ENCODE data around the gene AGPAT4.

The AGPAT4 gene

GRCh38 chr6:161136655-161137054 is 137.2 kb downstream of the AGPAT4 start:
- Histone ChIP-seq H3K4me3 (ENCODE audit: low read depth, low read length) (no peak overlapping the region), H3K27me3 (ENCODE audit: insufficient read depth, low read depth, severe bottlenecking) (no peaks in the 10 kb centered on the region), H3K9me3 (ENCODE audit: severe bottlenecking) (no peaks in the 10 kb centered on the region), H3K36me3 (peaks cover 6% of the 10 kb centered on the region; the same call in 1 of the 2 replicates), H3K27ac (no peak overlapping the region)
- TF ChIP-seq CTCF (IDR thresholded peaks at IDR 0.05; ENCODE audit: low read depth, low read length) = no peak
- DNase-seq = no peak

GRCh38 chr6:161135695-161136591 is 137.9 kb downstream of the AGPAT4 start:
- no peak overlapping the region for H3K27ac ChIP-seq
- no peaks in the 10 kb centered on the region for H3K9me3 ChIP-seq (ENCODE audit: severe bottlenecking)
- H3K27me3 ChIP-seq (ENCODE audit: insufficient read depth, low read depth, severe bottlenecking) = no peaks in the 10 kb centered on the region
- peaks cover 8% of the 10 kb centered on the region; the same call in 1 of the 2 replicates for H3K36me3 ChIP-seq
- H3K4me3 ChIP-seq (ENCODE audit: low read depth, low read length) = no peak overlapping the region
- DNase-seq = no peak
- TF ChIP-seq CTCF (IDR thresholded peaks at IDR 0.05; ENCODE audit: low read depth, low read length) = no peak

GRCh38 chr6:161134550-161135298 is 139.1 kb downstream of the AGPAT4 start:
- H3K36me3 ChIP-seq = peaks cover 8% of the 10 kb centered on the region
- no peak for DNase-seq
- no peaks in the 10 kb centered on the region for H3K27me3 ChIP-seq (ENCODE audit: insufficient read depth, low read depth, severe bottlenecking)
- H3K9me3 ChIP-seq (ENCODE audit: severe bottlenecking) = no peaks in the 10 kb centered on the region
- H3K27ac ChIP-seq = no peak overlapping the region
- no peak overlapping the region for H3K4me3 ChIP-seq (ENCODE audit: low read depth, low read length)
- no peak for TF ChIP-seq CTCF (IDR thresholded peaks at IDR 0.05; ENCODE audit: low read depth, low read length)

- TF ChIP-seq CTCF (IDR thresholded peaks at IDR 0.05; ENCODE audit: low read depth, low read length) = no peak
- Histone ChIP-seq H3K9me3 (ENCODE audit: severe bottlenecking) (no peaks in the 10 kb centered on the region), H3K27me3 (ENCODE audit: insufficient read depth, low read depth, severe bottlenecking) (no peaks in the 10 kb centered on the region), H3K27ac (no peak overlapping the region), H3K36me3 (peaks cover 8% of the 10 kb centered on the region), H3K4me3 (ENCODE audit: low read depth, low read length) (no peak overlapping the region)
- DNase-seq = no peak
Observed at GRCh38 chr6:161133963-161134362, 139.9 kb downstream of the AGPAT4 start.

- Histone ChIP-seq H3K9me3 (ENCODE audit: severe bottlenecking) (no peaks in the 10 kb centered on the region), H3K27ac (no peak overlapping the region), H3K27me3 (ENCODE audit: insufficient read depth, low read depth, severe bottlenecking) (no peaks in the 10 kb centered on the region), H3K4me3 (ENCODE audit: low read depth, low read length) (no peak overlapping the region), H3K36me3 (peaks cover 18% of the 10 kb centered on the region)
- no peak for DNase-seq
- TF ChIP-seq CTCF (IDR thresholded peaks at IDR 0.05; ENCODE audit: low read depth, low read length) = no peak
Observed at GRCh38 chr6:161132384-161132783, 141.5 kb downstream of the AGPAT4 start.

All from WERI-Rb-1 (cell line).